DMS53 treated with DMSO at 0.1 percent for 48 hours (cell line): Measurements from ENCODE around the gene PKMYT1.

Experiments
- DNase-seq: peaks from one replicate; lab custom pipeline; 2025; ENCODE audit not compliant: unreplicated experiment; lab: John Stamatoyannopoulos, UW

Gene PKMYT1

DNA sequence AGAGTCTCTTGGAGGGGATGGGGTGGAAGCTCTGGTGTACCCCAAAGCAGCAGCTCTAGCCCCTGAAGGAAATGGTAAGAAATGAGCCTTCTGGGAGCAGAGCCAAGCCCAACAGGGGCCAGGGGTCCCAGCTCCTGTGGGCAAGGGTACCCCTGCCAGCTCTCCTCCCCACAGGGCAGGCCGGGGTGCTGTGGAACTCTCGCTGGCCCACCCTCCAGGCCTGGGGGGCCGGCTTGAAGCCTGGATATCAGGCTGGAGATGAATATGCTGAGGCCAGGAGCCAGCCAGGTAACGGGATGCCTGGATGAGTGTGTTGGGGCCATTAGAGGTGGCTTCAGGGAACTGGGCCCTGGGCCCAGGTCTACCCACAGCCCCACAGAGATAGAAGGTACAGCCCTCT lies 20.3 kb upstream of the PKMYT1 start:
- no peak for DNase-seq

DNA sequence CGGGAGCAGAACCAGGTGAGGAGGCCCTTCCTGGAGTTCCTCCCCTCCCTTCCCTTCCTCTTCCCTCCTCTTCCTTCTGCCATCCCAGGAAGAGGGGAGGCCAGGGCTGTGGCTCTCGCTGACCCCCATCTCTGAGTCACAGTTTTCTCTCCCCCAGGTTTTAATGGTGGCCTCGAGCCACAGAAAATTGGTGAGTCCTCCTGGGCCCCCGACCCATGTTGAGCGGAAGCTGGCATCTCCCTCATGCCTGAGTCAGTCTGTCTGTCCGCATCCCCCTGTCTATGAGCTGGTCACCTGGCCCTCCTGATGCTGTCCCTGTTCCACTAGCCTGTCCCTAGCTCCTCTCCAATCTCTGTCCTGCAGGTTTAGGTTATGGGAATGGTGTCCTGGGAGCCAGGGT lies 19.7 kb upstream of the PKMYT1 start:
- no peak for DNase-seq

DNA sequence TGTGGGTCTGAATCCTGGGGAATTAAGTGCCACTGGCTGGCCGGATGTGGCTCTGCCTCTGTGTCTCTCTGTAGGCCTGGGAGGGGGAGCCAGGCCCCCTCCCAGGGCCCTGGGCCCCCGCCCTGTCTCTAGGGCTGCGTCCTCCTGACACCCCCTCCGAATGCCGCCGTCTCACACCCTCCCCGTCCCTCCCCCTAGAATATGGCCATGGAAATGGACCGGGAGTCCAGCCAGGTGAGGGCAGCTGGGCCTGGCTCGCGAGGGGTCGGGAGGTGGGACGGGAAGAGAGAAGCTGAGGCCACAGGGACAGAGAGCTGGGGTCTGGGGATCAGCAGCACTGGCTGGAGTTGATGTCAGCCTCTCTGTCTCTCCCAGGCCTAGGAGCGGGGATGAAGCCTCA lies 16.1 kb upstream of the PKMYT1 start:
- no peak for DNase-seq

- DNase-seq, result no peak
These were observed 12.3 kb upstream of the PKMYT1 start for GRCh38 chr16:2992383-2993081.

GRCh38 chr16:2991566-2992261 lies 11.5 kb upstream of the PKMYT1 start:
- DNase-seq, result no peak

- DNase-seq, result no peak
These were observed 10.6 kb upstream of the PKMYT1 start for GRCh38 chr16:2990891-2991290.

- no peak for DNase-seq
These were observed 8.4 kb upstream of the PKMYT1 start for GRCh38 chr16:2988590-2989099.

DNA sequence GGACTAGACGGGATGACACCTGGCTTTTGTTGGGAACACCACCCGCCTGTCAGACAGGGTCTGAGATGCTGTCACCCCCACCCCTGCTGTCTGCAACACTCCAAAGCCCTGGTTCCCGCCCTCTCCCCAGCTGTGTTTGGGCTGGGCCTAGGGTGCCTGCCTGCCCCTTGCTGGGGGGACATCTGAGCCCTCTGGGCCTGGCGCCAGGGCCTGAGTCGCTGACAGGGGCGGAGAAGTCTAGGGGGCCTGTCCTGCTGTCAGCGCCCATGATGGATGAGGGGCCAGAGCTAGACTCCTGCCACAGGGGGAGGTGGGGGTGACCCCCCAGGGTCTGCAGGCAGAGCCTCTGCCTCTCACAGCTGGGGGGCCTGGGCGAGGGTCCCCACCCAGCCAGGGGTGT lies 7.6 kb upstream of the PKMYT1 start:
- no peak for DNase-seq

DNA sequence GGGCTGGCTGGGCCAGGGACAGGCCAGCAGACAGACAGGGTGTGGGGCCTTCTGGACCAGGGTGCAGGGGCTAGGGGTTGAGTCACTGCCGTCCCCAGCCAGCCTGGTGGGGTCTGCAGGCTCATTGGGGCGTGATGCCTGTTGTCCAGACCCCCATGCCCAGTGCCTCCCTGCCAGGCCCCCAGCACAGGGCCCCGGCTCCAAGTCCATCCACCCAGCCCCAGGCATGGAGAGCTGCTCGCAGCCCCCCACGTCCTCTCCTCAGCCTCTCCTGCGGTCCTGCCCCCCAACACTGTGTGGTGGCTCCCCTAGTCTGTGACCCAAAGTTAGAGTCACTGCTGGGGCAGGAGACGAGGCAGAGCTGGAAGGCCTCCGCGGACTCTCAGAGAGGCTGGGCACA lies 7.0 kb upstream of the PKMYT1 start:
- DNase-seq, result no peak

DNA sequence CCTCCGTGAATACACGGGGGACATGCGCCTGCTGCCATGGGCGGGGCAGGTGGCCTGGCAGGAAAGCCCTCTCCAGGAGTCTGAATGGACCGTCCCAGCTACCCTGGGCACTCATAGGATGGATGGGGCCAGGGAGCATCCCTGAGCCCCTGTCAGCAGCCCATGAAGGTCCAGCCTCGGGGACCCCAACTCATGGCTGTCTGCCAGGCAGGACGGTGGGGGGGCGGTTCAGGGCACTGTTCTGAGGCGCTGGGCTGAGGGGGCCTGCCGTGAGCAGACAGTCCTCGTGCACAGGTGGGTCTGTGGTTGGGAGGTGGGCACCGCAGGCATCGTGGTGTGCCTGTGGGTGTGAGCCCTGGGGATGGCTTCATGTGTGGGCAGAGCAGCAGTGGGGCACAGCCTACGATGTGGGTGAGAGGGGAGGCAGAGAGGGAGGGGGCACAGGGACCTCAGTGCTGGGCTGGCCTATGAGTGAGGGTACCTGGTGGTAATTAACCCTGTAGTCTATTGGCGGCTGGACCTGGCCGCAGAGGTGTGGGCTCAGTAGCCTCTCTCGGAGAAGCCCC lies 6.5 kb upstream of the PKMYT1 start:
- DNase-seq, result no peak

- no peak for DNase-seq
These were observed 5.7 kb upstream of the PKMYT1 start for GRCh38 chr16:2985893-2986355.

DNA sequence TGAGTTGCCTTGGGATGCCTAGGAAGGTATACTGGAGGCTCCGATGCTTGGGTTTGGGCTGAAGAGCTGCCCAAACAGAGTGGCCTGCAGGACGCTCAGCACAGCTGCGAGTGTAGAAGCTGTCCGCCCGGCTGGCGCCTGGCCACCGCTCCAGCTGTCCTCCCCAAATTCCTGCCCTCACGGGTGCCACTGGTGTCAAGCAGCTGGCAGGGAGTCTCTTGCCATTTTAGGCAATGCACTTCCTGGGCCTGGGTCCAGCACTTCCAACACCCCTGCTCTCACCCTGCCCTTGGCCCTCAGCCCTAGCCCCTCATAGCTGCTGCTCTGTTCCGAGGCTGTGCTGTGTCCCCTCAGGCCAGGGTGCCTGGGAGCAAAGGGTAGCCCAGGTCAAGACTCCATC lies 5.2 kb upstream of the PKMYT1 start:
- no peak for DNase-seq

DNA sequence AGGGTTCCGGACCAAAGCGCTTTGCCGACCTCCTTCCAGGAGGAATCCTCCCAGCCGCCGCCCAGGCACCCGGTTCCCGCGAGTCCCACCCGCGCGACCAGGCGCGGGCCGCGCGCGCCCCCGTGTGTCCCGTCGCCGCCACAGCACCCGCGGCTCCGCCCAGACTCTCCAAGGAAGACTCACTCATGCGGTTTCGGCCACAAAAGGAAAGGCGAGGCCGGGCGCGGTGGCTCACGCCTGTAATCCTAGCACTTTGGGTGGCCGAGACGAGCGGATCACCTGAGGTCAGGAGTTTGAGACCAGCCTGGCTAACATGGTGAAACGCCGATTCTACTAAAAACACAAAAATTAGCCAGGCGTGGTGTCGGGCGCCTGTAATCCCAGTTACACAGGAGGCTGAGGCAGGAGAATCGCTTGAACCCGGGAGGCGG lies 3.5 kb upstream of the PKMYT1 start:
- peak; percentile 53 for DNase-seq

DNA sequence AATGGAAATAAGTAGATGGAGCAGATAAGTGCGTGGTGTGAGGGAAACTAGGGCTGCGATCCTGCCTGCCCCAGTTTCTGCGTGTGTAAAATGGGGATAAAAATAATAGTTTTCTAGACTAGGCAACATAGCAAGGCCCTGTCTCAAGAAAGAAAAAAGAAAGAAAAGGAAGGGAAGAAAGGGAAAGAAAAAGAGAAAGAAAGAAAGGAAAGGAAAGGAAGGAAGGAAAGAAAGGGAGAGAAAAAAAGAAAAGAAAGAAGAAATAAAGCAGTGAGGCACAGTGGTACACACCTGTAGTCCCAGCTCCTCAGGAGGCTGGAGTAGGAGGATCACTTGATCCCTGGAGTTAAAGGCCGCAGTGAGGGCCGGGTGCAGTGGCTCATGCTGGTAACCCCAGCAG lies 2.2 kb upstream of the PKMYT1 start:
- no peak for DNase-seq

GRCh38 chr16:2981899-2982250 lies 1.6 kb upstream of the PKMYT1 start:
- no peak for DNase-seq

- no peak for DNase-seq
These were observed 1.1 kb upstream of the PKMYT1 start for GRCh38 chr16:2981177-2981898.

DNA sequence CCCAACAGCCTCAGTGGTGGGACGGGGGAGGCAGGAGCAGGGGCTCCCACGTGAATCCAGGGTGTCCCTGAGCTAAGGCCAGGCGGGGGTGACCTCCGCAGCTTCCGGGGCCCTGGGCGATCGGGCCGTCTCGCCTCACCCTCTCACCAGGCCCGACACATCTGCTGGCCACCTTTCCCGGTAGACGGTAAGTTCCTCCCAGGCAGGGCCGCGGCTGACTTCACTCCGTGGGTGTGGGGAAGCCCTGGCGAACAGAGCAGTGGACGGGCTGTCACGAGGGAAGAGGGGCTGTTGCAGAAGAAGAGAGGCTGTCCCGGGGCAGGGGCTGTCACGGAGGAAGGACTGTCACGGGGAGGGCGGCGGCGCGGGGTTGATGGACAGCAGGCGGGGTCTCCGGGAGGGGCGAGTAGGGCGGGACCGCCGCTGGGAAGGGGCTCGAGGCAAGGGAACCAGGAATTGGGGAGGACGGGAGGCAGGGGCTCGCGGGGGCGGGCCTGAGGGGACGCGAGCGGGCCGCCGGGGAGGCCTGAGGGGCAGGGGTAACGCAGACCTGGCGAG lies 498 bp downstream of the PKMYT1 start:
- no peak for DNase-seq

GRCh38 chr16:2977440-2977839 lies 2.8 kb downstream of the PKMYT1 start:
- no peak for DNase-seq

DNA sequence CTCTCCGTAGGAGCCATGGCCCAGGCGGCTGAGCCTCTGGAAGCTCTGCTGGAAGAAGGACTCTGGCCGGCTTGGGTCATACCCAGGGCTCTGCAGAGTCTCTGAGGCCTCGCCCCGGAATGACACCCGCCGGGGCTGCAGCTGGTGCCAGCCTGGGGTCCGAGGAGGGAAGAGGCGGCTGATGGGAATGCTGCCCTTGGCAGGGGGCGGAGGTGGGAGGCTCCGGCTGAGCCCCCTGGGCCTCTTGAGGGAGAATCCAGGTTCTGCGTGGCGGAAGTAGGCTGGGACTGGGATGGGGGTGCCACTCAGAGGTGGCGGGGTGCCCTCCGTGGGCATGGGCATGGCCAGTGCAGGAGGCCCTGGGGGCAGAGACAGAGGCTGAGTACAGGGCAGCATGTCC lies 3.6 kb downstream of the PKMYT1 start:
- DNase-seq, result no peak

GRCh38 chr16:2976201-2976600 lies 4.0 kb downstream of the PKMYT1 start:
- DNase-seq, result no peak

DNA sequence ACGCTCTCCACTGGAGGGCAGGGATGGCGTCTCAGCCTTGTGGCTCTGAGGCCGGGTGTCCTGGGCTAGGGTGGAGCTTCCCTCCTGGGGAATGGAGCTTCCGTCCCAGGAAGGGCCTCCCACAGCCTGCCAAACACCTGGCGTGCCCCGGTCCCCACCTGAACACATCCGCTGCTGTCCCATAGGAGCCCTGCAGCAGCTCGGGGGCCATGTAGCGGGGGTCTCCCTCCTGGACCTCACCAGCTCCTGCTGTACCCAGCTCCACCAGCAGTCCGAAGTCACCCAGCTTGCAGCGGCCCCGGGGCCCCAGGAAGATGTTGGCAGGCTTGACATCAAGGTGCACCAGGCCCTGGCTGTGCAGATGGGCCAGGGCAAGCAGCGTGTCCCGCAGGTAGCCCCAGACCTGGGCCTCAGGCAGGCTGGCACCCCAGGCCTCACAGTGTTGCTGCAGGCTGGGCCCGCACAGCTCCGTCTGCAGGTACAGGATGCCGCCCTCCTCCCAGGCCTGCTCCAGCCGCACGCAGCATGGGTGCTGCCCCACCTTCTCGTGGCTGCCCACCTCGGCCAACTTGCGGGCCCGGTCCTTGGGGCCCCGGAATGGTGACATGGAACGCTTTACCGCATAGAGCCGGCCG lies 5.0 kb downstream of the PKMYT1 start:
- no peak for DNase-seq
